ENCODE results near the gene SNX30. TPM values are rescaled to one million over a fixed set of nuclear protein-coding genes. Genes with fewer than 3 reads are reported as not detected.

SNX30 gene
- total and polyA plus RNA-seq, 2 donors (not counting 1 experiment from before 2014, with no cell fraction given) = 3.8 to 20.6 TPM

DNA sequence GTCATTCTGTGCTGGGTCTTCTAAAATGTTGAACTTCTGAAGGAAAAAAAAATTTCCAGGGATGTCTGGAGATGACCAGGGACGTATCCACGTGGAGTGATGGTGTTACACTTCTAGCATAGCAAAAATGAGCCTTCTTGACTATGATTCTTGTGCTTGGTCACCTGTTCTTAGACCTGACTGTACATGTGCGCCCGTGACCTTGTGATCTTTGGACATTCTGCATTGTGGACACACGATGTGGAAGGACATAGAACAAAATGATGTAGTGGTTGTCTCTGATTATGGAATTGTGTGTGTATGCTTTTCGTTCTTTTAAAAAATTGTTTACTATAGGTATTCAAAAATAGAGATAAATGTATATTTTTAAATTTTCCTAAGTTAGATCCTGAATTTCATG, 61.0 kb downstream of the SNX30 start:
- Mint-ChIP-seq H3K27ac (no peak overlapping the region), H3K4me3 (no peak overlapping the region), H3K9me3 (ENCODE audit: insufficient read depth) (no peaks in the 10 kb centered on the region), H3K4me1 (peaks cover 16% of the 10 kb centered on the region), H3K27me3 (peaks cover 11% of the 10 kb centered on the region)
- no peaks in the 10 kb centered on the region for H3K9me3 ChIP-seq (ENCODE audit: control extremely low read depth in 1 of 3, control insufficient read depth in 2 of 3, insufficient read depth in 1 of 3, low read length in 2 of 3)
- no peak for DNase-seq
- ChIA-PET POLR2A (no interaction called here), CTCF (no interaction called here)
- H3K27ac ChIP-seq (ENCODE audit: low read length in 2 of 2) = no peak overlapping the region
- H2AFZ ChIP-seq (ENCODE audit: insufficient read depth, low read depth, low read length, poor library complexity, severe bottlenecking) = no peak overlapping the region
- H4K20me1 ChIP-seq (ENCODE audit: control insufficient read depth, insufficient read depth, low read length, poor library complexity, severe bottlenecking) = peaks cover 16% of the 10 kb centered on the region
- intact Hi-C loops (cut with micrococcal nuclease) = no loop called here
- 94% methylated on average over 2 of the region's 6 CpGs for WGBS (ENCODE audit: insufficient coverage)
- ATAC-seq (ENCODE audit: low read depth) = no peak
- TF ChIP-seq, protein P1, sequence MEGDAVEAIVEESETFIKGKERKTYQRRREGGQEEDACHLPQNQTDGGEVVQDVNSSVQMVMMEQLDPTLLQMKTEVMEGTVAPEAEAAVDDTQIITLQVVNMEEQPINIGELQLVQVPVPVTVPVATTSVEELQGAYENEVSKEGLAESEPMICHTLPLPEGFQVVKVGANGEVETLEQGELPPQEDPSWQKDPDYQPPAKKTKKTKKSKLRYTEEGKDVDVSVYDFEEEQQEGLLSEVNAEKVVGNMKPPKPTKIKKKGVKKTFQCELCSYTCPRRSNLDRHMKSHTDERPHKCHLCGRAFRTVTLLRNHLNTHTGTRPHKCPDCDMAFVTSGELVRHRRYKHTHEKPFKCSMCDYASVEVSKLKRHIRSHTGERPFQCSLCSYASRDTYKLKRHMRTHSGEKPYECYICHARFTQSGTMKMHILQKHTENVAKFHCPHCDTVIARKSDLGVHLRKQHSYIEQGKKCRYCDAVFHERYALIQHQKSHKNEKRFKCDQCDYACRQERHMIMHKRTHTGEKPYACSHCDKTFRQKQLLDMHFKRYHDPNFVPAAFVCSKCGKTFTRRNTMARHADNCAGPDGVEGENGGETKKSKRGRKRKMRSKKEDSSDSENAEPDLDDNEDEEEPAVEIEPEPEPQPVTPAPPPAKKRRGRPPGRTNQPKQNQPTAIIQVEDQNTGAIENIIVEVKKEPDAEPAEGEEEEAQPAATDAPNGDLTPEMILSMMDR (IDR thresholded peaks at IDR 0.05) = no peak
- TF ChIP-seq EZH2 (IDR thresholded peaks at IDR 0.05; ENCODE audit: borderline replicate concordance, insufficient read depth, low read depth, low read length, poor library complexity, severe bottlenecking) = no peak
- H3K27me3 ChIP-seq (replicated peaks in 1 of 4; ENCODE audit: control extremely low read depth in 1 of 4, control insufficient read depth in 3 of 4, insufficient read depth in 4 of 4, low read length in 3 of 4) = peaks cover 0 to 4% (median 0%) of the 10 kb centered on the region in 4 experiments
- no peak overlapping the region for H3K9ac ChIP-seq (ENCODE audit: low read length)
- H3K4me3 ChIP-seq (ENCODE audit: control extremely low read depth in 1 of 5, extremely low read depth in 1 of 5, insufficient read depth in 1 of 5, low read depth in 2 of 5, low read length in 4 of 5) = no peak overlapping the region
- no peak overlapping the region for H3K4me2 ChIP-seq (replicated peaks; ENCODE audit: low read depth, low read length, poor library complexity, severe bottlenecking)
- peaks cover 10% of the 10 kb centered on the region for H3K79me2 ChIP-seq (ENCODE audit: control insufficient read depth, insufficient read depth, low read length)
- H3K36me3 ChIP-seq (replicated peaks in 1 of 2; ENCODE audit: control extremely low read depth in 1 of 2, control insufficient read depth in 1 of 2, extremely low read depth in 1 of 2, insufficient read depth in 2 of 2, low read length in 1 of 2) = no peaks in the 10 kb centered on the region
- H3K4me1 ChIP-seq (ENCODE audit: control insufficient read depth in 2 of 2, insufficient read depth in 2 of 2, low read length in 2 of 2) = peaks cover 39% of the 10 kb centered on the region in 2 donors

DNA sequence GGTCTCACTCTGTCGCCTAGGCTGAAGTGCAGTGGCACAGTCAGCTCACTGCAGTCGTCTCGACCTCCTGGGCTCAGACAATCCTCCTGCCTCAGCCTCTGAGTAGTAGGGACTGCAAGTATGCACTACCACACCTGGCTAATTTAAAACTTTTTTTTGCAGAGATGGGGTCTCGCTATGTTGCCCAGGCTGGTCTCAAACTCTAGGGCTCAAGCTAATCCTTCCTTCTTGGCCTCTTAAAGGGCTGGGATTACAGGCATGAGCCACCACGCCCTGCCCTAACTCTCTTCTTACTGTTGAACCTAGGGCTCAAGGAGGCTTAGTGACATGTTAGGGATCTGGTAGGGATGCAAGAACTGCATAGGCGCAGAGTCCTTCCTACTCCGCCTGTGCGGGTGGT, 65.3 kb downstream of the SNX30 start:
- no peak overlapping the region for H2AFZ ChIP-seq (ENCODE audit: insufficient read depth, low read depth, low read length, poor library complexity, severe bottlenecking)
- H3K9ac ChIP-seq (ENCODE audit: low read length) = no peak overlapping the region
- Mint-ChIP-seq H3K27me3 (peaks cover 6% of the 10 kb centered on the region), H3K27ac (no peak overlapping the region), H3K4me1 (peaks cover 17% of the 10 kb centered on the region), H3K9me3 (ENCODE audit: insufficient read depth) (no peaks in the 10 kb centered on the region), H3K4me3 (no peak overlapping the region)
- CTCF ChIA-PET = interaction anchor here (0.6 kb wide), 1 partner anchor 23 kb away, joined by 5 read pairs; no protein-coding TSS in a partner anchor
- H3K4me1 ChIP-seq (ENCODE audit: control insufficient read depth in 2 of 2, insufficient read depth in 2 of 2, low read length in 2 of 2) = peaks cover 10 to 16% of the 10 kb centered on the region in 2 donors
- H3K36me3 ChIP-seq (replicated peaks in 1 of 2; ENCODE audit: control extremely low read depth in 1 of 2, control insufficient read depth in 1 of 2, extremely low read depth in 1 of 2, insufficient read depth in 2 of 2, low read length in 1 of 2) = no peaks in the 10 kb centered on the region
- peaks cover 10% of the 10 kb centered on the region for H3K79me2 ChIP-seq (ENCODE audit: control insufficient read depth, insufficient read depth, low read length)
- WGBS (ENCODE audit: insufficient coverage) = 93% methylated on average over 7 of the region's 8 CpGs
- TF ChIP-seq, protein P1 (IDR thresholded peaks at IDR 0.05) = no peak
- TF ChIP-seq EZH2 (IDR thresholded peaks at IDR 0.05; ENCODE audit: borderline replicate concordance, insufficient read depth, low read depth, low read length, poor library complexity, severe bottlenecking) = no peak
- H3K27ac ChIP-seq (ENCODE audit: low read length in 2 of 2) = no peak overlapping the region
- no peak for ATAC-seq (ENCODE audit: low read depth)
- no peaks in the 10 kb centered on the region for H3K9me3 ChIP-seq (ENCODE audit: control extremely low read depth in 1 of 3, control insufficient read depth in 2 of 3, insufficient read depth in 1 of 3, low read length in 2 of 3)
- intact Hi-C loops (cut with micrococcal nuclease) = no loop called here
- H3K4me2 ChIP-seq (replicated peaks; ENCODE audit: low read depth, low read length, poor library complexity, severe bottlenecking) = no peak overlapping the region
- H4K20me1 ChIP-seq (ENCODE audit: control insufficient read depth, insufficient read depth, low read length, poor library complexity, severe bottlenecking) = peaks cover 5% of the 10 kb centered on the region
- DNase-seq = no peak
- H3K27me3 ChIP-seq (replicated peaks in 1 of 4; ENCODE audit: control extremely low read depth in 1 of 4, control insufficient read depth in 3 of 4, insufficient read depth in 4 of 4, low read length in 3 of 4) = peaks cover 0 to 3% (median 0%) of the 10 kb centered on the region in 4 experiments
- POLR2A ChIA-PET = no interaction called here
- H3K4me3 ChIP-seq (ENCODE audit: control extremely low read depth in 1 of 5, extremely low read depth in 1 of 5, insufficient read depth in 1 of 5, low read depth in 2 of 5, low read length in 4 of 5) = no peak overlapping the region

Measured in B cell (primary cell).